GM19455 (cell line): Measurements from ENCODE around the gene GFM1.
A peak's percentile ranks its signal among the peaks of the same experiment; 100 is the strongest.

Experiments
- ATAC-seq: cut with Tn5 transposase; IDR thresholded peaks from one replicate; pipeline ENCODE4 v1.9.1; 2021; ENCODE audit not compliant: unreplicated experiment

The GFM1 gene

GRCh38 chr3:158723991-158724390 lies 79.7 kb downstream of the GFM1 start:
- ATAC-seq, result no peak

- ATAC-seq, result no peak
Measured at GRCh38 chr3:158725348-158726011, 81.2 kb downstream of the GFM1 start.

- ATAC-seq, result peak; percentile 57
Measured at GRCh38 chr3:158727206-158728060, 83.1 kb downstream of the GFM1 start.

GRCh38 chr3:158728061-158728377 lies 83.7 kb downstream of the GFM1 start:
- no peak for ATAC-seq

GRCh38 chr3:158728851-158729250 lies 84.5 kb downstream of the GFM1 start:
- no peak for ATAC-seq

GRCh38 chr3:158731486-158731885 lies 87.2 kb downstream of the GFM1 start:
- no peak for ATAC-seq

GRCh38 chr3:158731938-158732855 lies 87.9 kb downstream of the GFM1 start, which contains the start of gene RARRES1:
RARRES1 (minus strand) TSS chr3:158732457; CDS start chr3:158732415, 42 bp downstream.
- peak; percentile 74 for ATAC-seq

- no peak for ATAC-seq
Measured at GRCh38 chr3:158732856-158733200, 88.5 kb downstream of the GFM1 start.

GRCh38 chr3:158733656-158734055 lies 89.3 kb downstream of the GFM1 start:
- ATAC-seq, result no peak

GRCh38 chr3:158735296-158736033 lies 91.1 kb downstream of the GFM1 start:
- no peak for ATAC-seq

- ATAC-seq, result no peak
Measured at GRCh38 chr3:158737410-158737809, 93.1 kb downstream of the GFM1 start.

- no peak for ATAC-seq
Measured at GRCh38 chr3:158737976-158738615, 93.8 kb downstream of the GFM1 start.

GRCh38 chr3:158738653-158739052 lies 94.3 kb downstream of the GFM1 start:
- no peak for ATAC-seq

GRCh38 chr3:158739078-158739477 lies 94.8 kb downstream of the GFM1 start:
- ATAC-seq, result no peak

- no peak for ATAC-seq
Measured at GRCh38 chr3:158739661-158740060, 95.3 kb downstream of the GFM1 start.
